ENCODE data around the gene LRRC56. TPM values are rescaled to one million over a fixed set of nuclear protein-coding genes. Genes with fewer than 3 reads are reported as not detected.

The LRRC56 gene
- total and polyA plus RNA-seq, 2 of the 13 experiments (the other 11 are each of a cell fraction or from before 2014, with no cell fraction given), result 0.11 to 0.29 TPM

- TF ChIP-seq ZNF687 (CRISPR knock-in tag; IDR thresholded peaks at IDR 0.05) (peak; percentile 91), ZNF331 (CRISPR knock-in tag; IDR thresholded peaks at IDR 0.05) (no peak), HMGA1 (CRISPR knock-in tag; conservative IDR thresholded peaks at IDR 0.05) (no peak), FOXP4 (CRISPR knock-in tag; IDR thresholded peaks at IDR 0.05) (peak; percentile 46; the same call in 1 of the 2 replicates), SP2 (CRISPR knock-in tag; IDR thresholded peaks at IDR 0.05) (peak; percentile 90), MED1 (CRISPR knock-in tag; IDR thresholded peaks at IDR 0.05) (no peak), ZNF737 (CRISPR knock-in tag; IDR thresholded peaks at IDR 0.05; ENCODE audit: borderline replicate concordance) (no peak), BCL6 (CRISPR knock-in tag; IDR thresholded peaks at IDR 0.05) (0 out of 2 replicates have a peak, but pooled peaks have one; percentile 23), STAT5B (CRISPR knock-in tag; IDR thresholded peaks at IDR 0.05) (no peak), SMARCE1 (IDR thresholded peaks at IDR 0.05; ENCODE audit: borderline replicate concordance) (no peak), SKIL (CRISPR knock-in tag; IDR thresholded peaks at IDR 0.05; ENCODE audit: borderline replicate concordance) (peak; percentile 84), ONECUT2 (CRISPR knock-in tag; IDR thresholded peaks at IDR 0.05) (no peak), ATF6 (CRISPR knock-in tag; conservative IDR thresholded peaks at IDR 0.05) (no peak), HNRNPLL (IDR thresholded peaks at IDR 0.05; ENCODE audit: low read depth, low read length, poor library complexity, severe bottlenecking) (peak; percentile 87), RBM39 (IDR thresholded peaks at IDR 0.05; ENCODE audit: low read depth, low read length, poor library complexity, severe bottlenecking) (peak; percentile 31), MLLT10 (CRISPR knock-in tag; IDR thresholded peaks at IDR 0.05) (no peak), PLRG1 (conservative IDR thresholded peaks at IDR 0.05) (no peak), ZFP36L1 (CRISPR knock-in tag; IDR thresholded peaks at IDR 0.05) (peak; percentile 42; the same call in 1 of the 2 replicates), PHF20 (CRISPR knock-in tag; IDR thresholded peaks at IDR 0.05) (peak; percentile 81)
Measured at GRCh38 chr11:560305-561147, 23.2 kb downstream of the LRRC56 start, which contains the start of the genes LMNTD2 and RASSF7 (continued).
